GM23338 (cell line): ENCODE data around the gene CLASP2. TPM values are rescaled to one million over a fixed set of nuclear protein-coding genes. Genes with fewer than 3 reads are reported as not detected.
A peak's percentile ranks its signal among the peaks of the same experiment; 100 is the strongest.

Experiments
- ATAC-seq: fragments of 200-7000 bp; cut with Tn5 transposase; 3 replicates; pipeline ENCODE4 v1.9.1; 2020
- DNase-seq: peaks from one replicate; pipeline ENCODE4 v3.0.0-alpha.2; 2015; ENCODE audit warnings: low spot score
- H2AFZ ChIP-seq: fragments of 200-600 bp; sonication (generic); 2 replicates; pipeline ENCODE4 v1.8.0; 2016; ENCODE audit warnings: antibody characterized with exemption, mild to moderate bottlenecking, moderate library complexity
- H3F3A ChIP-seq: fragments of 200-600 bp; sonication (generic); replicated peaks from 2 replicates; pipeline ENCODE4 v1.8.0; 2017; ENCODE audit warnings: antibody characterized with exemption, mixed run types, low read depth
- H3K27ac ChIP-seq: fragments of 200-600 bp; sonication (generic); 2 replicates; pipeline ENCODE4 v1.6.1; 2016; ENCODE audit warnings: low read depth
- H3K27me3 ChIP-seq: fragments of 200-600 bp; sonication (generic); 2 replicates; pipeline ENCODE4 v1.8.0; 2016; ENCODE audit warnings: mild to moderate bottlenecking, mixed run types, moderate library complexity; ENCODE audit not compliant: insufficient read depth
- H3K36me3 ChIP-seq: fragments of 200-600 bp; sonication (generic); 2 replicates; pipeline ENCODE4 v1.8.0; 2016; ENCODE audit warnings: mild to moderate bottlenecking; ENCODE audit not compliant: insufficient read depth
- H3K4me1 ChIP-seq: fragments of 200-600 bp; sonication (generic); 2 replicates; pipeline ENCODE4 v1.8.0; 2016; ENCODE audit warnings: mild to moderate bottlenecking, moderate library complexity; ENCODE audit not compliant: insufficient read depth
- H3K4me2 ChIP-seq: fragments of 200-600 bp; sonication (generic); 2 replicates; pipeline ENCODE4 v1.7.1; 2017; ENCODE audit warnings: mixed run types
- H3K4me3 ChIP-seq: fragments of 200-600 bp; sonication (generic); 2 replicates; pipeline ENCODE4 v1.6.1; 2016; ENCODE audit warnings: mixed run types
- H3K79me2 ChIP-seq: fragments of 200-600 bp; sonication (generic); replicated peaks from 2 replicates; pipeline ENCODE4 v1.8.0; 2017; ENCODE audit warnings: mild to moderate bottlenecking; ENCODE audit not compliant: insufficient read depth
- H3K9me2 ChIP-seq: fragments of 200-600 bp; sonication (generic); 2 replicates; pipeline ENCODE4 v1.8.0; 2017; ENCODE audit not compliant: insufficient read depth
- H4K20me1 ChIP-seq: fragments of 200-600 bp; sonication (generic); replicated peaks from 2 replicates; pipeline ENCODE4 v1.8.0; 2017; ENCODE audit warnings: mild to moderate bottlenecking; ENCODE audit not compliant: insufficient read depth
- H3K27ac Mint-ChIP-seq: 2 replicates; pipeline ENCODE4 v1.8.0; 2020; ENCODE audit warnings: inconsistent platforms, mild to moderate bottlenecking, moderate library complexity, mixed read lengths
- H3K27me3 Mint-ChIP-seq: 3 replicates; pipeline ENCODE4 v1.8.0; 2022; ENCODE audit warnings: low read depth, mild to moderate bottlenecking, moderate library complexity, mixed read lengths, inconsistent platforms; ENCODE audit not compliant: insufficient read depth, poor library complexity
- H3K36me3 Mint-ChIP-seq: 3 replicates; pipeline ENCODE4 v1.8.0; 2021; ENCODE audit warnings: low read depth, mild to moderate bottlenecking, inconsistent platforms, moderate library complexity, mixed read lengths
- H3K4me1 Mint-ChIP-seq: 3 replicates; pipeline ENCODE4 v1.8.0; 2020; ENCODE audit warnings: mild to moderate bottlenecking, inconsistent platforms, mixed read lengths
- H3K4me3 Mint-ChIP-seq: 3 replicates; pipeline ENCODE4 v1.8.0; 2021; ENCODE audit warnings: moderate library complexity, mild to moderate bottlenecking, inconsistent platforms, mixed read lengths
- H3K9me3 Mint-ChIP-seq: 3 replicates; pipeline ENCODE4 v1.8.0; 2020; ENCODE audit warnings: moderate library complexity, mild to moderate bottlenecking, inconsistent platforms, mixed read lengths
- CREB1 ChIP-seq: fragments of 250-450 bp; sonication (Bioruptor Pico); IDR thresholded peaks from 2 replicates; pipeline ENCODE4 v1.5.0; 2020; ENCODE audit warnings: low read depth, mild to moderate bottlenecking, moderate library complexity
- CTCF ChIP-seq, 2 experiments: fragments of 200-600 bp in 1 of 2; sonication (generic) in 1 of 2; conservative IDR thresholded peaks; 2 replicates each; pipeline versions ENCODE4 v1.5.1 to v1.6.1; 2016 to 2017; ENCODE audit warnings: antibody characterized with exemption in 2 of 2, low read depth in 2 of 2, mild to moderate bottlenecking in 2 of 2, moderate library complexity in 1 of 2
- NANOG ChIP-seq: IDR thresholded peaks from 2 replicates; pipeline ENCODE4 v1.6.1; 2016; ENCODE audit warnings: antibody characterized with exemption, borderline replicate concordance
- POLR2AphosphoS5 ChIP-seq: IDR thresholded peaks from 2 replicates; pipeline ENCODE4 v1.6.1; 2016; ENCODE audit warnings: antibody characterized with exemption, low read depth
- REST ChIP-seq: IDR thresholded peaks from one replicate; pipeline ENCODE4 v1.6.1; 2018; ENCODE audit warnings: antibody characterized with exemption; ENCODE audit not compliant: unreplicated experiment
- ZNF462 ChIP-seq: fragments of 250-450 bp; sonication (Bioruptor Pico); IDR thresholded peaks from 2 replicates; pipeline ENCODE4 v1.5.0; 2020; ENCODE audit warnings: mild to moderate bottlenecking, moderate library complexity
- polyA plus RNA-seq: library from polyadenylated mRNA; unstranded; fragments of >200 nt; fragmentation: Nextera tagmentation; extraction: Ambion mirVana; gene quantifications from 2 replicates; pipeline ENCODE4 v1.2.1, GENCODE V29; 2016
- total RNA-seq: library from RNA; depleted of rRNA; stranded (reverse); fragments of >200 nt; shearing (Covaris generic); gene quantifications from 2 replicates; pipeline ENCODE4 v1.2.3, GENCODE V29; 2014

Gene CLASP2
- total and polyA plus RNA-seq, 2 experiments from 2014 or later = 12.8 to 74.6 TPM

- Mint-ChIP-seq H3K27me3 (peaks cover 3% of the 10 kb centered on the region), H3K36me3 (peaks cover 2% of the 10 kb centered on the region; the same call in 1 of the 3 replicates), H3K27ac (no peak overlapping the region), H3K4me3 (no peak overlapping the region), H3K9me3 (no peaks in the 10 kb centered on the region), H3K4me1 (peaks cover 17% of the 10 kb centered on the region; the same call in 2 of the 3 replicates)
- Histone ChIP-seq H3K4me1 (peaks cover 9% of the 10 kb centered on the region; the same call in 1 of the 2 replicates), H3K4me2 (no peak overlapping the region), H3K4me3 (no peak overlapping the region), H3F3A (no peaks in the 10 kb centered on the region), H3K27ac (no peak overlapping the region), H4K20me1 (no peaks in the 10 kb centered on the region; the same call in 1 of the 2 replicates), H2AFZ (no peak overlapping the region), H3K79me2 (no peaks in the 10 kb centered on the region), H3K27me3 (no peaks in the 10 kb centered on the region), H3K9me2 (no peaks in the 10 kb centered on the region), H3K36me3 (no peaks in the 10 kb centered on the region)
- ATAC-seq = peak; percentile 50
- TF ChIP-seq CREB1 (CRISPR knock-in tag) = no peak
- no peak for TF ChIP-seq ZNF462 (CRISPR knock-in tag)
- TF ChIP-seq NANOG = no peak
- TF ChIP-seq CTCF (conservative IDR thresholded peaks at IDR 0.05; ENCODE audit: low read depth in 2 of 2) = peak; percentile 69 to 70
- TF ChIP-seq POLR2AphosphoS5 = no peak
- TF ChIP-seq REST = no peak
- peak; percentile 86 for DNase-seq
Observed at GRCh38 chr3:33636125-33636850, 81.8 kb downstream of the CLASP2 start.
